Stimulated activated naive CD4-positive, alpha-beta T cell (primary cell): ENCODE results near the gene SH2D4B.
A peak's percentile ranks its signal among the peaks of the same experiment; 100 is the strongest.

Source experiments
- DNase-seq, 6 experiments: peaks; one replicate each; lab custom pipeline; 2025; lab: John Stamatoyannopoulos, UW

Gene SH2D4B

DNA sequence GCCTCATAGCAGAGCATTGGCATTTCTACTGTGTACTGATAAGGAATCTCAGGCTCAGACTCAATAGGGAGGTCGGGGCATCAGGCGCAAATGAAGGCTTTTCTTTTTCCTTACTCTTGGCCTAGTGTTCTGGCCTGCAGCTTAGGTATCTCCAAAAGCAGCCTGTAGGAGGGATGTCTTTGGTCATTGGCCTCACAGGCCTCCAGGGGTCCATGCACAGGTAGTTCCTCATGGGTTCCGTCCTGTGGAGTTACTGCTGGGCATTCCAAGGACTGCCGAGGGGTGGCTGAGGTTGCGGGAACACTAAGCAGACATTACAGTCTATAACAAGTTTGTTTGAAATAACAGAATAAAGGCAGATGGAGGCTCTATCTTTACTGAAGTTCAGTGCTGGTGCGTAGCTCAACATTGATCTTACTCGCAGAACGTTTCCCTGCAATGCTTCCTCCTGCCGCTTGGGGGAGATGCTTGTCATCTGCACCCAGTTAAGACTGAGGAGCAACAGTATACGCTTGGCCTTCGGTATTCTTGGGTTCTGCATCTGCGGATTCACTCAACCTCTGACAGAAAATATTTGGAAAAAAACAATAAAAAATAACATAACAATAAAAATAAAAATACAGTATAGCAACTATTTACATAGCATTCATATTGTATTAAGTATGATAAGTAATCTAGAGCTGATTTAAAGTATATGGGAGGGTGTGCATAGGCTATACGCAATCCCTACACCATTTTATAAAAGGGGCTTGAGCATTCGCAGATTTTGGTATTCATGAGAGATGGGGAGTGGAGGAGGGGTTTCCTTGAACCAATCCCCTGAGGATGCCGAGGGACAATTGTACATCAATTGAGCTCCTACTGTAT is 58.9 kb downstream of the SH2D4B start:
- peak in 5 of 6 experiments; percentile 5 to 49 (median 7) for DNase-seq

DNA sequence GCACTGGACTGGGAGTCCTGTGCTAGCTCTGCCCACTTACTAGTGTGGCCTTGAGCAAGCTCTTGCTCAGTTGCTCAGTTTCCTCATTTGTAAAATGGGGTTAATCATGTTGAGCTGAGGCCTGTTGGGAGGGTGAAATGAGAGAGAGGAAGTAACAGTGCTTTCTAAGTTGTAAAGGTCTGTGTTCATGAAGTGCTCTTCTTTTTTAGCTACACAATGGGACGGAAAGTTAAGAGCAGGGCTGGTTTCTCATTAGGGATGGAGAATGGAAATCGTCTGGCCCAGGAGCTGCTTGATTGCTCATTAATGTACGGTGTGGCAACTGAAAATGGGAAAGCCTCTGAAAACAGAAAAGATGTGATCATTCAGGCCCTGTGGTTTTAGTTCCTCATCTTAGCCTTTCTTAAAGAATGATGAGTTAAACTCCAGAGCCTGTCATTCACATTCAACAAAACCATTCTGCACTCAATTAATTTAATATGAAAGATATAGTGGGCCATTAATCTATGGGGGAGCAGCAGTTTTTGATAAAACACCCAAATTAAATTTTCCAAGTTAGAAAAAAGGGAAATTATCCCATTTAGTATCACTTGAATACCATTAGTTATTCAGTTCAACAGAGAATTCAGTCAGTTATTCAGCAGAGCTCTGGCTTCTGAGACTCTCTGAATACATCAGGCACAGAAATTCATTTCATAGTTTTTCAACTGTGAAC is 60.5 kb downstream of the SH2D4B start:
- DNase-seq = no peak

DNA sequence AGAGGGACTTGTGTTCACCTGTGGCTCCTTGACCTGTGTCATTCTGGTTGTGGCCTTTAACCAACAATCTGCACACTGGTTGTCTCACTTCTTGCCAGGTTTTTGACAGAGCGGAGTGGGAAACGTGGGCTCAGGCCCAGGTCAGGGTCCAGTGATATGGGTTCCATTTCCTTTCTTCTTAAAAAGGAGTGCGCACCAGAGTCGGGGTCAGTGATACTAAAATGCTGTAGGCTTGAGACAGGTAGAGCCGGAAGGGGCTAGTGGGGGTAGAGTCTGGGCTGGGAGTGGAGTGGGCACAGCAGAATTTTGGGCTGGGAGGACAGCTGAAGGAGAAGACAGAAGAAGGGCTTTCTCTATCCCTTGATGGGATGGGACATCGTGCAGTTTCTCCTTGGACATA is 61.2 kb downstream of the SH2D4B start:
- DNase-seq = no peak

DNA sequence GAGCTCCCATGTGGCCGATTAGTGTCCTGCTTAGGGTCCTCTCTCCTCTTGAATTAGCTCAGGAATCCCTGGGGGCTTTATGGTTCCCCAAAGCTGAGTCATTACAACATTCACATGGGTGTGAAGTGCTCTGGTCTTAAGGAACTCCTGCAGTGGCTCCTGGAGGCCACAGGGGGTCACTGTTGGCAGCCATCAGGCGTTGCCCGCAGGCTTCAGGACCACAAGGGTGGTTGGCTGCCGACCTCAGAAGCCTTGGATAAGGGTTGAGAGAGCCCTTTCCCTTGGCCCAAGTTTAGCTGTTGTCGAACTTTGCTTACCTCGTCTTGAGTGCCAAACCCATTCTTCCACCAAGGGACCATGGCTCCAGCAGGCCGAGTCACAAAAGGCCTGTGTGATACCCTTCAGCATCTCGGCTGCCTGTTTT is 61.7 kb downstream of the SH2D4B start:
- DNase-seq = peak in 2 of 6 experiments; percentile 9 to 11

DNA sequence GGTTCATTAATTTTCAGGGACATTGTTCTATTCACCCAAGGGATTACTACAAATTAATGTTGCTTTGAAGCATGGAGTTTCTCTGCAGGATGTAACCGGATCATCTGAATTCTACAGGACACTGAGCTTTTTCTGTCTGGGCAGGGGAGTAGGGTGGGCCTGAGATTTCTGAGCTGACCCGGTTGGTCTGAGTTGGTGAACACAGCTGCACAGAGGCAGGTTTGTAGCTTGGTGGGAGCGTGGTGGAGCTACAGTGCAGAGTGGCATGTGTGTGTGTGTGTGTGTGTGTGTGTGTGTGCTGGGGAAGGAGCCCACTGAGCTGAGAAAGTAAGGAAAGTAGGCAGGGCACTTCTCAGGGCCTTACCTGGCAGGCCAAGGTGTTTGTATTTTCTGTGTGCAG is 62.6 kb downstream of the SH2D4B start:
- no peak for DNase-seq

DNA sequence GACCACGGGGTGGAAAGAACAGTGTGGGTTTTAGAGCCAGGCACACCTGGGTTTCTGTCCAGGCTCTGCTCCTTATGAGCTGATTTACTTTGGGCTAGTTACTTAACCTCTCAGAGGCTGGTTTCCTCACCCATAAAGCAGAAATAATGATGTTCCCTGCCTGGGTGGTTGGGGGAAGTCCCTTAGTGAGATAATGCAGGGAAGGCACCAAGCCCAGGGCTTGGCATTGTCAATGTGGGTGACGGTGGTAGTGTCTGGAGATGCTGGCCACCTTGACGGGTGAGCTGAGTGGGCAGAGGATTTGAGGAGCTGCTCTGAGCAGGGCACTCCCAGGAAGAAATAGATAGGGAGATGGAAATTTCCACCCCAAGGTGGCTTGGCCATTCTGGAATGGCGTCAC is 65.2 kb downstream of the SH2D4B start:
- no peak for DNase-seq

DNA sequence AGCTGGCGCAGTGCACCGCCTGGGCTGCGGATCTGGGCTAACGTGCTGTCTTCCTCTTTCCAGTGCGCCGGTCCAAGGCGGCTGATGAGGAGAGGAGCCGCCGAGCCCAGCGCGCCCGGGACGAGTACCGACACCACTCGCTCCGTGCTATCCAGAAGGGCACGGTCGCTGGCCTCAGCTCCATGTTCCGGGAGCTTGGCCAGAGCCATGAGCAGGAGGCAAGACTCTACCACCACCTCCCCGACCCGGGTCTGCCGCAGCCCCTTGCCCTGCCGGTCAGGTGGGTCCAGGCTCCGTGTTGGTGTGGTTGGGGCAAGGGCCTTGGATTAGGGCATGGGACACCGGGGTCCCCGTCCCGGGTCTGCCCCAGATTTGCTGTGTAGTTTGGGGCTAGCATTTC is 65.8 kb downstream of the SH2D4B start:
- DNase-seq = no peak

DNA sequence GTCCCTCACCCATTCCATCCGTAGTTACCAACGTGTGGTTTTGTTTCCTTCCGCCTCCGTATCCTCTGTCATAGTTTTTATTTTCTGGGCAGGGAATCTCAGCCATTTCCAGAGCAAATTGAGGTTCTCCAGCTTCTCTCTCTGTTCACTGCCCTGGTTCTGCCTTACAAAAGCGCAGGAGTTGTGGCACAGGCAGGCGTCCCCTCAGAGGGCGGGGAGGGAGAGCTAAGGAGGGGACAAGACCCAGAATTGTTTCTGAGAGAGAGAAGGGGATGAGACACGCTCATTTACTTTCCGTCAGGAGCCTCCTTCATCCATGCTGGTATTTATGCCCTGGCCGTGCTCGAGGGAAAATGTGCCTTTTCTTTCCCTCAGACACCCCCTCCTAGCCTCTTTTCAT is 71.0 kb downstream of the SH2D4B start:
- DNase-seq = no peak

DNA sequence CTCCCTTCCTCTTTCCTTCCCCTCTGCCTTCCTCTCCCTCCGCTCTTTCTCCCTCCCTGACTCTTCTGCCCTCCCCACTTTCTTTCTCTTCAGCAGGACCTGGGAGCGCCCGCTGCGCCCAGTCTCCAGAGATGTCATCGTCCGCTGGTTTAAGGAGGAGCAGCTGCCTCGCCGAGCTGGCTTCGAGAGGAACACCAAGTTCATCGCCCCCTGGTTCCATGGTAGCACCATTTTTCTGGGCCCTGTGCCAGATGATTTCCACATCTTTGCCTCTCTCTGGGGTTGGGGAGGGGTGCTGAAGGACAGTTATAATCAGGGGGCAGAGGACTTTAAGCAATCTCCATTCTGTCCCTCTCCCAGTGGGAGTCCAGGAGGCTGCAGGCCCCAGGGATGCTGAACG is 71.6 kb downstream of the SH2D4B start:
- no peak for DNase-seq

DNA sequence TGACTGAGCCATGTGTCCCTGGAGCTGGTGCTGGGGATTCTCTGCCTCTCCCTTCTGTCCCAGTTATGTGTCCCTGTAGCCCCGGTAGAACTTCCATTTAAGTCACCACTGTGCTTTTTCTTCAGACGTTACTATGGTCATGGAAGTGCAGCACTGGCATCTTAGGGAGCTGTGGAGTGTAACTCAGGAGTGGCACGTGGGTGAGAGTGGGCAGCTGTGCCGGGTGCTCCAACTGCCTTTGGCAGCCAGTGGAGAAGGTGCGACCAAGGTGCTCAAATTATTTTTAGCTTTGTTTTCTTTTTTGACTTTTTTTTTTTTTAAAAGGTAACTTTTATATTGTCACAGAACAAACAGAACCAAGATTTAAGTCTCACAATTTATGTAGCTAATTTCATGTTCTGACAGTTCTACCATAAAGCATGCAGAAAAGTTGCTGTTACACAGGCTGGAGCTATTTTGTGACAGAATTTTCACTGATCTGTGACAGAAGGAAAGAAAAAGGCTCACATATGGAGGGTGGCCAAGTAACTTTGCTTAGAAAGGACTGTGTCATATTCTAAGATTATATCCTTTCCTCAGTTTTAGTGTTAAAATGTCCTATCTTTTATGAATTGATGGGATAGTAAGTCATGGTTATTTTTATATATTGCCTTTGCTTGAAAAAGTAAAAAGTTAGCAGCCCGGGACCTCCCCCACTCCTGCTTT is 73.9 kb downstream of the SH2D4B start:
- DNase-seq = no peak

DNA sequence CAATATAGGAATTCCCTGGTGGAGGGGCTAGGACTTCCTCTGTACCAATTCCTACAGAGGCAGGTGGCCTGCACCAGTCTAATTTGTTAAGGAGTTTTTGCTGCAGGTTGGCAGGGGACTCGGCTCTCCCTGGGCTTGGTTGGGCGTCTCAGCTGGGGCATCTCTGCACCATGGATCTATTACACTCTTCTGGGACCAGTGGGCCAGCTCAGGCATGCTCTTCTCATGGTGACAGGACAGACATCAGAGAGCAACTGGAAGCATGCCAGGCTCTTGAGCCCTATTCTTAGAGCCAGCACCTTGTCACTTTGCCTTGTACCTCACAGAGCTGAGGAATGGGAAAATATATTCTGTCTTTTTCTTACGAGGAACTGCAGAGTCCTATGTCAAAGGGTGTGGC is 74.6 kb downstream of the SH2D4B start:
- DNase-seq = no peak

DNA sequence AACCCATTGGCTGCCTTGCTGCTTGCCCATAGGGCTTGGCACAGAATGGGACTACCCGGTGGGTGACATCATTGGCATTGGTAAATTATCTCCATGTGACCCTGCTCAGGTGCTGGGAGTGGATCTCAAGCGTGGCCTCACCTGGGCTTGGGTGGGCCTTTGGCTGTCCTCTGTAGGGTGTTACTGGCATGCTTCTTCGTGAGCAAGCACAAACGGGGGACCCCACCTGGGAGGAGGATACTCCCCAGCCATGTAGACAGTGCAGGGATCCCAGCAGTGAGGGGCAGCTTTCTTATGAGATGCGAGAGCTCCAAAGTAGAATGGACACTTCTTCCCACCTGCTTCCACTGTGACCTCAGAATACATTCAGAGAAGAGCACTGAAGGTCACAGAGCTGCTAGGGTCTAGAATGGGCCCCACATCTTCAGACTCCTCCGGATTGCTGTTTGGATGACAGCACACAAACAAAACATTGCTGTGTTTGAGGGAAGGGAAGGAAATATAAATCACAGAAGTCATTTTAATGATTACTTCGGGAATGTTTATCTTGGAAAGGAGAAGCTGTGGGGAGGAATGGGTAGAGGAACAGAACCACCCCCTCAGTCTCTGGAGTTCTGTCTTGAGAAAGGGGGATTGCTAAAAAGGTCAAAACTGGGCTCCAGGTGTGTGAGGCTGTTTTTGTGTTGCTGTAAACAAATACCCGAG is 75.9 kb downstream of the SH2D4B start:
- DNase-seq = no peak

DNA sequence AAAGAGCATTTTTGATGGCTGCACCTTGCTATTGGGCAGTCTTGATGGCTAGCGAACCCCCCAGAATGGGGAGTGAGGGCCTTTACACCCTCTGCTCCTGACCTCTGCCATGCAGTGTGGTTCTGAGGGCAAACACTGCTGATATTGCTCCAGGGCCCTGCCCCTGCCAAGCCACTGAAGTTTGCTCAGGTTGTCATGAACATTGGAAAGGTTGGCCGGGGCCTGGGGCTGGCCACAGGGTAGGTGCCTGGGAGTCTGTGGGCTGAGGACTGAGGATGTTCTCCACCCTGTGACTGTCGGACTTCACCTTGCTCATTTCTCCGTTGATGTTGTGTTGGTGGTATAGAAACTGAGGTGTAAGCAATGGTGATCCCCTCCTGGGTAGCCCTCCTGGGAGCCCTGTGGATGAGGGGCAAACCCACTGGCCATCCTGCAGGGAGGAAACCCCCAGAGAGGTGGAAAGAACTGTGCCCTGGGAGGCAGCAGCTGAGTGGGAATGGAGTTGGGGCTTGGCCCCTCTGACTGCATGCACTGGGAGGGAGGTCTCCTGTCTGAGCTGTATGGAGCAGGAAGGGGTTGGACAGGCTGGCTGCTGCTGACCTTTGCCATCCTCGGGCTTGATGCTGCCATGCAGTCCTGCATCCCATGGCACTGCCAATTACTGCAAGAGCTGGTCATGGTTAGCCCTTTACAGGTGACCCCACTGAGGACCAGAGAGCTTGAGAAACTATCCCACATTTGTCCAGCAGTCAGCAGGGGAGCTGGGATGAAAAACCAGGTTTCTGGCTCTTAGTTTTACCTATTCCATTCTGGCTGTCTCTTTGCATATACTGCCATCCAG is 77.1 kb downstream of the SH2D4B start:
- DNase-seq = no peak

DNA sequence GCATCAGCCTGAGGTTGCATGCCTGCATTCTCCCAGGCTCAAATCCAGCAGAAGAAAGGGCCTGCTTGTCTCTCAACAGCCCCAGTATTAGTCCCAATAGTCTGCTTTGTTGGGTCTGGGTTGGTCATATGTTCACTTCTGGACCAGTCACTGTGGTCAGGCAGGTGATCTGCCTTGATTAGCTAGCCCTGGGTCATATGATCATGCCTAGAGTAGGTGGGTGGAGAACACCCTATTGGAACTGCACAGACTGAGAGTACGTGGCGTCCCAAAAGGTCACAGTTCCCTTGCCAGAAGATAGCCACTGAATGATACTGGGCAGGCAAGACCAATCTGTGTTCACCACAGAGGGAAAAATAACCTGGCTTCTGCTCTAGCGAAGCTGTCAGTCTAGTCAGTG is 80.1 kb downstream of the SH2D4B start:
- no peak for DNase-seq

DNA sequence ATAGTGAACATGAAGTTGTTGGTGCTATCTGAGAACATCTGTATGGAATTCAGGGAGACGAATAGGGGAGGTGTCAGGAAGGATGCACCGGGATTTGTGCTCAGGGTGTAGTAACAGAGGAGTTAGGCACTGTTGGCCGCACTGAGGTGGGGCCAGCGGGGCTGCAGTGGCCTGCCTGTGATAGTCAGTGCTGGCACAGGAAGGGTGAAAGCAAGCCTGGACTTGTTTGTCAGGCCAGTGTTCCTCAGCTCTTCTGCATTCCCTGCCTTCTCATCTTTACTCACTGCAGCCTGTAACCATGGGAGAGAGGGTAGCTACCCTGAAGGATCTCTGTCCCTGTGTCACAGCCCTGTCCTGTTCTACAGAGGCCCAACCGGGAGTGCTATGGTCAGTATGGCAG is 81.3 kb downstream of the SH2D4B start:
- no peak for DNase-seq

DNA sequence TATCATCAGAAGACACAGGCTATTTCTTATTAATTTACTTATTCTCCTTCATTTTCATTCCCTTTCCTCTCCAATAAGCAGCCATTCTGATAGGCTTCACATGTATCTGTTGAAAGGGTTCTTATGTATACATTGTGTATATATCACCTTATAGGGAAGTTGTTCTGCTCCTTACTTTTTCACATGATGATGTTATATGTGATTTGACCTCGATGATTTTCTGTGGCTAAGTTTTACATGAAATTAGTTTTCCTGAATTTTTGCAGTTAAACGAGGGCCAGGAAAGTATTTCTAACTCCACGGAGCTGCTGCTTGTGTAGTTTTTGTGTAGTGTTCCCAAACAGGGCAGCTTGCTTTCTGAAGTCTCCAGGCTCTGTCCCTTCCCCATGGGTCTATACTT is 84.5 kb downstream of the SH2D4B start:
- DNase-seq = no peak

DNA sequence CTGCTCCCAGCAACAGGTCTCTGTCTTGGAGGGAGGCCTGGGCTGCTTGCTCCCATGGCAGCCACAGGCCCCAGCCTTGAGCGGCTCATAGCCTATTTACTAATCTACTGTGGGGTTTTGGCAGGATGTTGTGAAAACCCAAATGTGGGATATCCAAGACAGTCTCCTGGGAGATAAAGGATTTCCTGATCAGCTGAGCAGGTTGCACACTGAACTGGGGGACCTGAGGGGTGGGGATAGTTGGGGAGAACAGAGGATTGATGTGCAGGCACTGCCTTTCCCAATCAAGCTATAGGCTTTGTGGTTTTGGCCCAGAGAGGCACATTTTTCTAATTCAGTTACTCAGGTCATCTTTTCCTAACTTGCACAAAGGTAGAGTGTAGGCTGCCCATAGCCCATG is 92.6 kb downstream of the SH2D4B start:
- no peak for DNase-seq

DNA sequence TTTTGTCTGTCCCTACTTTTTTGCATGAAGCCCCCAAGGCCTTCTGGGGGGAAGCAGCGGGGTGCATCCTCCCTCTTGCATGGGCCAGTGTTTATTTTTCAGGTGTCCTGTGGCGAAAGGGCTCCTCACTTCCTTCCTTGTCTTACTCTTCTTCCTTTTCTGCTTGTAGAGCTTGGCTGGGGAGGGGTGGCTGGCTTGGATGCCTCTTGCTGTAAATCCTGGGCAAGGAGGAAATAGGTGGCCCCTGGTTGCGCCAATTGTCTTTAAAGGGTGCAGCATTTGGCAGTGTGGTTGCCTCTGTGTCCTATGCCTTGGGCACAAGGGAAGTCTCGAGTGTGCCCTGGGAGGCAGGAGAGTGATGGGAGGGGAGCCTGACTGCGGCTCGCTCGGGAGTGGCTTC is 95.0 kb downstream of the SH2D4B start:
- DNase-seq = no peak

DNA sequence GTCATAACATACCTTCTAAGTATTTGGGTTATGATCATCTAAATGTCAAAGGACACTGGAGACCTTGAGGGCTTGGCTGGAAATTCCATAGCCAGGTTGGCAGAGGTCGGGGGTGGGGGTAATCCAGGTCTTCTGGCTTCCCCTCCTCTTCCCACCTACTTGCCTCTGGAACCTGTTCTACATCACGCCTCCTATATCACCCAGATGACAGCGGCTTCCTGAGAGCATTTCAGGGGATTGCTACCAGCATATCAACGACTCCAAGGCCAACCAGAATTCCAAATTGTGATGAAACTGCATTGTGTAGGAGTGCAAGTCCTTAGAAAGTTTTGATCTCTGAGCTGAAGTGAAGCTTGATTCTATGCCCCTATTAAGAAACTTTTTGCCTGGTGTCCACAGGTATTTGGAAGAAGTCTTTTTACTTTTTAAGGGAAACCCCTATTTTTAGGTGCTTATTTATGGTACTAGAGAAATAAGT is 95.7 kb downstream of the SH2D4B start:
- no peak for DNase-seq

DNA sequence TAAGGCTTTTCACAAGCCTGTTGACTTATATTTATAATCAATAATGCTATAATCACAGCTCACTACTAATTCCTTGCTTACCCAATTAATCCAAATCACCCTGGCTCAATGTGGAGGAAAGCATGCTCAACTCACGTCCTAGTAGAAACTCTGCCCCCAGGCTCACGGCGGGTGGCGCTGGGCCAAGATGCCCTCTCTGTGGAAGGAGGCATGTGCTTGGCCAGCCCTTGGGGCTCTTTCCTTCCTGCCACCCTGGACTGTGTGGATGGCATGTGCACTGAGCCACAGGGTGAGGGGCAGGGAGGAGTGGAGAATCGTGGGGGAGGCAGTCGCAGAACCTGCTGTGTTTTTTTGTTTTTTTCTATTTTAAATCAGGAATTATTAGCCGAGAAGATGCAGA is 96.2 kb downstream of the SH2D4B start:
- DNase-seq = no peak

DNA sequence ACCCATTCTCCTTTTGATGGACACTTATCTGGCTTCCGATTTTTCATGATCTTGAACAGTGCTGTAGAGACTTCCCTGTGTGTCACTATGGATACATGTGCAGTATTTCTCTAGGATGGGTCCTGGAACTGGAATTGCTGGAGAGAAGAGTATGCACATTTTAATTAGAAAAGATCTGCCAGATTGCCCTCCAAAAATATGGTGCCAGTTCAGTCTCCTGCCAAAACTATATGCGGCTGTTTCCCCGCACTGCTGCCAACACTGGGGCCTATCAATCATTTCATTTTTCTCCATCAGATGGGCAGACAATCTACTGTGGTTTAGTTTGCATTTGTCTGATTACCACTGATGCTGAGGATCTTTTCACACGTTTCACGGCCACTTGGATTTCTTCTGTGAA is 105.0 kb downstream of the SH2D4B start:
- DNase-seq = no peak
